Eye (tissue), 1 donor: Measurements from ENCODE around the gene DEFB127.
"Not testable (repeated sequence)": the region's sequence is repeated elsewhere in the genome, so short reads cannot be mapped to it uniquely, and the experiment has no call there.

Experiments
- DNase-seq: peaks from one replicate; pipeline ENCODE4 v3.0.0-alpha.2; 2015

The DEFB127 gene

GRCh38 chr20:157154-157553 lies at the start of gene DEFB127:
Gene DEFB127 (plus strand): TSS chr20:157454. CDS start chr20:157545, 91 bp downstream.
- no peak for DNase-seq

DNA sequence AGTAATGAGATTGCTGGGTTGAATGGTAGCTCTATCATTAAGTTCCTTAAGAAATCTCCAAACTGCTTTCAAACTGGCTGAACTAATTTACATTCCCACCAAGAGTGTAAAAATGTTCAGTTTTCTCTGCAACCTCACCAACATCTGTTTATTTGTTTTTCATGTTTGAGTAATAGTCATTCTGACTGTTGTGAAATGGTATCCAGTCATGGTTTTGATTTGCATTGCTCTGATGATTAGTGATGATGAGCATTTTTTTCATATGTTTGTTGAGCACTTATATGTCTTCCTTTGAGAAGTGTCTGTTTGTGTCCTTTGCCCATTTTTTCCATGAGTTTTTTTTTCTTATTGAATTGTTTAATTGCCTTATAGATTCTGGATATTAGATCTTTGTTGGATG lies 44.9 kb upstream of the DEFB127 start:
- DNase-seq, result no peak

GRCh38 chr20:117518-117917 lies 39.7 kb upstream of the DEFB127 start:
- DNase-seq, result no peak

DNA sequence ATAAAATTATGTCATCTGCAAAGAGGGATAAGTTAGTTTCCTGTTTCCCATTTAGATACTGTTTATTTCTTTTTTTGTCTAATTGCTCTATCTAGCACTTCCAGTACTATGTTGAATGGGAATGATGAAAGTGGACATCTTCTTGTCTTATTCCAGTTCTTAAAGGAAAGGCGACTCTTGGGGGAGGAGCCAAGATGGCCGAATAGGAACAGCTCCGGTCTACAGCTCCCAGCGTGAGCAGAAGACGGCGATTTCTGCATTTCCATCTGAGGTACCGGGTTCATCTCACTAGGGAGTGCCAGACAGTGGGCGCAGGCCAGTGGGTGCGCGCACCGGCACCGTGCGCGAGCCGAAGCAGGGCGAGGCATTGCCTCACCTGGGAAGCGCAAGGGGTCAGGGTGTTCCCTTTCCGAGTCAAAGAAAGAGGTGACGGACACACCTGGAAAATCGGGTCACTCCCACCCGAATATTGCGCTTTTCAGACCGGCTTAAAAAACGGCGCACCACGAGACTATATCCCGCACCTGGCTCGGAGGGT lies 27.4 kb upstream of the DEFB127 start:
- not testable (repeated sequence) for DNase-seq

- no peak for DNase-seq
Observed at GRCh38 chr20:137668-138490, 19.4 kb upstream of the DEFB127 start.

DNA sequence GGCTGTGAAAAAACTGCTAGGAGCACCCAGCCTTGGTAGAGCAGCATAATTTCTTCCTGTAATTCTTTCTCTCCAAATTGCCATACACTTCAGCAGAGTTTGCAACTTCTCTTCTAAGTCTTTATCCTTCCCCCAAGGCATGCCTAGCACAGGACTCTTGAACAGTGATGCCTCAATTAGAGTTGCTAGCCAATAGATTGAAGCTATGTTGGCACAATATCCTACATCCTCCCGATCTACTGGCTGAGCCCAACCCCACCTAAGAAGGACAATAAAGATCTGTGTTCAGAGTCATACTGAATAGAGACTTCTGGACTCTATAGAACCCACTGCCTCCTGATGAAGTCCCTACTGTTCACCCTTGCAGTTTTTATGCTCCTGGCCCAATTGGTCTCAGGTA lies 15.0 kb upstream of the DEFB127 start, which contains the start of gene DEFB126:
TSS of gene DEFB126 (plus strand) at position 301 of the 400 bp plus-strand sequence. CDS start at position 340, 39 bp downstream.
- no peak for DNase-seq

GRCh38 chr20:145877-146276 lies 11.4 kb upstream of the DEFB127 start:
- DNase-seq, result no peak

- DNase-seq, result peak; percentile 78
Observed at GRCh38 chr20:152131-152530, 5.1 kb upstream of the DEFB127 start.

GRCh38 chr20:164618-165017 lies 7.4 kb downstream of the DEFB127 start:
- no peak for DNase-seq

- no peak for DNase-seq
Observed at GRCh38 chr20:168876-169275, 11.6 kb downstream of the DEFB127 start.

DNA sequence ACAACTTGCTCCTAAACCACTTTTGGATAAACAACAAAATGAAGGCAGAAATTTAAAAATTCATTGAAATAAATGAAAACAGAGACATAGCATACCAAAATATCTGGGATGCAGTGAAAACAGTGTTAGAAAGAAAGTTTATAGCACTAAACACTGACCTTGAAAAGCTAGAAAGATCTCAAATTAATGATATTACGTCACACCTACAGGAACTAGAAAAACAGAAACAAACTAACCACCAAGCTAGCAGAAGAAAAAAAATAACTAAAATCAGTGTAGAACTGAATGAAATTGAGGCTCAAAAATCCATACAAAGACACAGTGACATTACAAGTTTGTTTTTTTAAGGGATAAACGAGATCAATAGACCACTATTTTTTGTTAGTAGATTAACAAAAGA lies 27.0 kb downstream of the DEFB127 start:
- no peak for DNase-seq

- no peak for DNase-seq
Observed at GRCh38 chr20:187733-188132, 30.5 kb downstream of the DEFB127 start.

GRCh38 chr20:189611-190010 lies 32.4 kb downstream of the DEFB127 start, which contains the start of gene DEFB128:
Gene DEFB128 (minus strand): TSS chr20:189711. CDS start chr20:189623, 88 bp downstream.
- no peak for DNase-seq

- DNase-seq, result no peak
Observed at GRCh38 chr20:198225-198624, 41.0 kb downstream of the DEFB127 start.

- DNase-seq, result no peak
Observed at GRCh38 chr20:199996-200395, 42.7 kb downstream of the DEFB127 start.

GRCh38 chr20:203630-204029 lies 46.4 kb downstream of the DEFB127 start:
- not testable (repeated sequence) for DNase-seq
